Osteoblast (primary cell): ENCODE results near the gene CACNA1E. TPM values are rescaled to one million over a fixed set of nuclear protein-coding genes. Genes with fewer than 3 reads are reported as not detected.

Source experiments
- DNase-seq: peaks from one replicate; pipeline ENCODE4 v3.0.0; 2011; ENCODE audit warnings: low spot score, mixed read lengths; ENCODE audit not compliant: insufficient read length; ENCODE audit errors: missing footprints
- H2AFZ ChIP-seq: 2 replicates; pipeline ENCODE4 v1.6.0; 2011; ENCODE audit warnings: mild to moderate bottlenecking, low read length
- H3K27ac ChIP-seq: 2 replicates; pipeline ENCODE4 v1.5.1; 2011; ENCODE audit warnings: mild to moderate bottlenecking, low read depth, low read length, moderate library complexity
- H3K27me3 ChIP-seq: 2 replicates; pipeline ENCODE4 v1.6.0; 2012; ENCODE audit warnings: mild to moderate bottlenecking, control low read depth, inconsistent platforms, low read length, moderate library complexity; ENCODE audit not compliant: insufficient read depth
- H3K36me3 ChIP-seq: 2 replicates; pipeline ENCODE4 v1.5.1; 2011; ENCODE audit warnings: mild to moderate bottlenecking, low read length, control low read depth, moderate library complexity; ENCODE audit not compliant: insufficient read depth
- H3K4me1 ChIP-seq: 2 replicates; pipeline ENCODE4 v1.5.1; 2011; ENCODE audit warnings: mild to moderate bottlenecking, low read length, control low read depth, moderate library complexity; ENCODE audit not compliant: insufficient read depth
- H3K4me2 ChIP-seq: 2 replicates; pipeline ENCODE4 v1.6.0; 2011; ENCODE audit warnings: mild to moderate bottlenecking, low read length; ENCODE audit not compliant: insufficient read depth
- H3K4me3 ChIP-seq: fragments of 200-600 bp; sonication (generic); 3 replicates; pipeline ENCODE4 v1.5.1; 2012; ENCODE audit warnings: mild to moderate bottlenecking, low read length, inconsistent platforms; ENCODE audit not compliant: insufficient read depth
- H3K79me2 ChIP-seq: 2 replicates; pipeline ENCODE4 v1.6.0; 2012; ENCODE audit warnings: mild to moderate bottlenecking, low read length, control low read depth, inconsistent platforms; ENCODE audit not compliant: insufficient read depth
- H3K9me3 ChIP-seq: 2 replicates; pipeline ENCODE4 v1.5.1; 2011; ENCODE audit warnings: low read depth, low read length, control low read depth
- H4K20me1 ChIP-seq: 2 replicates; pipeline ENCODE4 v1.6.0; 2012; ENCODE audit warnings: mild to moderate bottlenecking, low read length, control low read depth; ENCODE audit not compliant: insufficient read depth
- CTCF ChIP-seq: IDR thresholded peaks from 2 replicates; pipeline ENCODE4 v1.5.1; 2011; ENCODE audit warnings: mild to moderate bottlenecking, low read depth, low read length, moderate library complexity; ENCODE audit errors: extremely low read depth
- total RNA-seq: library from RNA; depleted of rRNA; stranded (reverse); fragments of >200 nt; gene quantifications from 2 replicates; pipeline ENCODE4 v1.2.3, GENCODE V29; 2012

The CACNA1E gene
- total RNA-seq, 1 donor = under 0.01 TPM

DNA sequence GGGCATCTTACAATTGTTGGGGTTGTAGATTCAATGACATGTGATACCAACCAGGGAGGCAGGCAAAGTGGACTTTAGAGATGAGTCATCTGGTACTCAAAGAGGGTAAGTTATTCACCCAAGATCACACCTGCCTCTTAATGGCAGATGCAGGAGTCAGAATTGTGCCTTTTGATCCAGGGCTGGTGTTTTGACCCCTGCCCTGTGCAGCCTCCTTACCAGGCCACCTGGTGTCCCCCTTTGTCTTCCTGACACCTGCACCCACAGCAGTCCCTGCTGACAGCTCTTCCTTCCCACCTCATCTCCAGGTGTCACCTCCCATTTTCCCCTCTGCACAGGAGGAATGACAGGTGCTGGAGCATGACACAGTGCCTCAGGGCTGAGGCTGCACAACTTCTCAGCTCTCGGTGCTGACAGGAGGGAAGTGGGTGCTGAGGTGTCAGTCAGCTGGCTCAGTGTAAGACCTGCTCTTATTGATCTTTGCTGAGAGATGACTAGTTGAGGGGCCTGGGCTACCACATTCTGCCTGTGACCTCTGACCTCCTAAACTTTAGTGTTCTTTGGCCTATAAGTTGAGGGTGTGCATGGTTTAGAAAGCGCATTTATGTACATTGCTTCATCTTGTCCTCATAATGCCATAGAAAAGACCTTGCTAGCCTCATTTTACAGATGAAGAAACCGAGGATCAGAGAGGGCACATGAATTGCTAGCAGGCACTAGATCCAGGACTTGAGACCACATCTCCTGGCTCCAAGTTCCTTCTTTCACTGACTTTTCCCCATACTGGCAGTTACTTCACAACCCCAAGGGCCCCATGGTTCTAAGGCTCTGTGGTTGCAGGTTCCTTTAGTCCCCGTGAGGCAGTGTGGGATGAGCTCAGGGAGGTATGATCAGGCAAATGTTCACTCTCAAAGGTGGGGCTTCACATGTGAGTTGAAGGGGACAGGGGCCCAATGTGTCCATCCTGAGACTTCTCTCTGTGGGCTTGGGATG, 31.3 kb downstream of the CACNA1E start:
- H3K9me3 ChIP-seq = no peaks in the 10 kb centered on the region
- no peaks in the 10 kb centered on the region for H3K27me3 ChIP-seq
- H3K4me1 ChIP-seq = no peaks in the 10 kb centered on the region
- DNase-seq = no peak
- no peaks in the 10 kb centered on the region for H3K79me2 ChIP-seq
- no peaks in the 10 kb centered on the region for H3K36me3 ChIP-seq
- H4K20me1 ChIP-seq = no peaks in the 10 kb centered on the region
- H3K4me3 ChIP-seq = no peak overlapping the region
- H3K4me2 ChIP-seq = no peak overlapping the region
- H3K27ac ChIP-seq = no peak overlapping the region
- no peak overlapping the region for H2AFZ ChIP-seq
- no peak for TF ChIP-seq CTCF

GRCh38 chr1:181516706-181517105, 33.4 kb downstream of the CACNA1E start:
- no peaks in the 10 kb centered on the region for H3K27me3 ChIP-seq
- H3K4me3 ChIP-seq = no peak overlapping the region
- H3K4me1 ChIP-seq = no peaks in the 10 kb centered on the region
- DNase-seq = no peak
- no peak overlapping the region for H2AFZ ChIP-seq
- H3K27ac ChIP-seq = no peak overlapping the region
- H3K79me2 ChIP-seq = no peaks in the 10 kb centered on the region
- no peak overlapping the region for H3K4me2 ChIP-seq
- no peaks in the 10 kb centered on the region for H3K36me3 ChIP-seq
- no peaks in the 10 kb centered on the region for H3K9me3 ChIP-seq
- H4K20me1 ChIP-seq = no peaks in the 10 kb centered on the region
- no peak for TF ChIP-seq CTCF

DNA sequence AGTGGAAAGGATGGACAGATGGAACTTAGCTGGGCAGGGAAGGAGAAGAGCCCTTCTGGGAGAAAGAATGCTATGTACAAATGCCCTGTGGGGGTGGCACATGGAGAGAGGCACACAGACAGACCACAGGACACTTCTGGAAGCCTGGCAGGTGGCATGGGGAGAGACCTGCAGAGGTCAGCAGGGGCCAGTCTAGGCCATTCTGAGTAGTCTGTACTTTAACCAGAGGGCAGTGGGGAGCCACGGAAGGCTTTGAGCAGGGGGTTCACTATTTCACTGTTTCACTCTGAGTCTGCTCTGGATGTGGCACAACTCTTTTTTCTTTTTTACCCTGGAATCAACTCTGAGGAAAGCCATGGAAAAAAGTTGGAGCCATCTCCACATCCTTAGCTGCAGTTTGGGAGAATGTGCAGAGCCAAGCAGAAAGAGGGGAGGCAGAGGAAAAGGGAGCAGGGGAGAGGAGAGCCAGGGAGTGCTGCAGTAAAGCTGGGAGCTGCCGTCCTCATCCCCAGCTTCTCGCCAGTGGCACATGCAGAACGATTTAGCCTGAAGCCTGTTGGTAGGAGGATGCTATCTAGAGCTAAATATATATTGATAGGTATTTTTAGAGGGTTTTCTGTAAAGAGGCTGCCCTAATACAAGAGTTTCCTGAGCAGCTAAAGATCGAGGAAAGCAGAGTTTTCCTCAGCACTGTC, 34.0 kb downstream of the CACNA1E start:
- Histone ChIP-seq H3K27ac (no peak overlapping the region), H3K9me3 (no peaks in the 10 kb centered on the region), H3K79me2 (no peaks in the 10 kb centered on the region), H3K27me3 (no peaks in the 10 kb centered on the region), H4K20me1 (no peaks in the 10 kb centered on the region), H3K4me1 (no peaks in the 10 kb centered on the region), H3K4me3 (no peak overlapping the region), H3K4me2 (no peak overlapping the region), H2AFZ (no peak overlapping the region), H3K36me3 (no peaks in the 10 kb centered on the region)
- no peak for DNase-seq
- no peak for TF ChIP-seq CTCF

DNA sequence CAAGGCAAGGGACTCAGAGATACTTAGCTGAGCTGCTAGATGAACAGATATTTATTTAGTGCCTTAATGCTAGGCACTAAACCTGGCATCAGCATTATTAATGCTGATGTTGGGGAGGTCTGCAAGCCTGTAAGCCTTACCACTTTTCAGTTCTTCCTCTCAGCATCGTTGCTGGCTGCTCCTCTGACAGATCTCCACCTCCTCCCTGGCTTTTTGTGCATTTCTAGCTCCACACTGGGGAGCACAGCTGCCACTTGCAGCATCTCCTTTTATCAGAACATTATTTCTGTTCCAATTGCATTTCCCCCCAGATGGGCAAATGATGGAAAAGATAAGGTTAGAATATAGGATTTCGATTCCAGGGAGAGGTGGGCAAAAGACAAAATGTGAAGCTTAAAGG, 34.8 kb downstream of the CACNA1E start:
- Histone ChIP-seq H3K36me3 (no peaks in the 10 kb centered on the region), H3K4me3 (no peak overlapping the region), H3K79me2 (no peaks in the 10 kb centered on the region), H4K20me1 (no peaks in the 10 kb centered on the region), H3K27ac (no peak overlapping the region), H2AFZ (no peak overlapping the region), H3K4me1 (no peaks in the 10 kb centered on the region), H3K4me2 (no peak overlapping the region), H3K27me3 (no peaks in the 10 kb centered on the region), H3K9me3 (no peaks in the 10 kb centered on the region)
- no peak for DNase-seq
- no peak for TF ChIP-seq CTCF
